Measurements from ENCODE around the gene TLE6.
A peak's percentile ranks its signal among the peaks of the same experiment; 100 is the strongest.
"Not testable (repeated sequence)": the region's sequence is repeated elsewhere in the genome, so short reads cannot be mapped to it uniquely, and the experiment has no call there.

Gene TLE6

DNA sequence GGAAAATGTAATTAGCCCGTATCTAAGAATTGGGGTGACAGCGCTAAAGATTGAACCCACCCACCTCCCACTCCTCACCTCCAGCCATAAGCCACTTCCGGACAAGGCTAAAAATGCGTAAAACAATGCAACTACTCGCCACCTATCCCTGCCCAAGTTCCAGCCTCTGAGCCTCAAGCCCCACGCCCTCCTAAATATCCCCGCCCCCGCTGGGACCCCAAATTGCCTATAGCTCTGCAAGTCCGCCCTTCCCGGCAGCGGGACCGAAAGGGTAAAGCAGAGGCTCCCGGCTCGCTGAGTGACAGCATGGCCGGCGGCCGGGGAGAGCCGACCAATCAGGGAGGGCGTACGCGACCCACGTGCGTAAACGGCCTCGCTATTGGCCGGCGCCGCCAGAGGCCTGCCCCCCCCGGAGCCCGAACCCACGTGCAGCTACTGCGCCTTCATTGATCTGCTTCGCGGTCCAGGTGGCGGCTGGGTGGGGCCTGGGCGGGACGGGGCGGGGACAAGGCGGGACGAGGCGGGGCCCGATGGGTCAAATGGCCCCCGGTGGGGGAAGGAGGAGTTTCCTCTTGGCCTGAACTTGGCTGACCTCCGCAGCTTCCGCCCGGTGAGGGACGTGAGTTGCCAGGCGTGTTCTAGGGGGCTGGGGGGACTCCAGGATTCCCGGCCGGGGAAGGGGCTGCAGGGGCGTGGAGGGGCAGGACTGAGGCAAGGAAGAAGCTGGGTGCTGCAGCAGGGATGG lies at the start of gene TLE6:
TSS of gene TLE6 (plus strand) at position 564 of the 745 bp plus-strand sequence. CDS start 670 bp downstream, outside the sequence.
- peak; percentile 96 for DNase-seq

DNA sequence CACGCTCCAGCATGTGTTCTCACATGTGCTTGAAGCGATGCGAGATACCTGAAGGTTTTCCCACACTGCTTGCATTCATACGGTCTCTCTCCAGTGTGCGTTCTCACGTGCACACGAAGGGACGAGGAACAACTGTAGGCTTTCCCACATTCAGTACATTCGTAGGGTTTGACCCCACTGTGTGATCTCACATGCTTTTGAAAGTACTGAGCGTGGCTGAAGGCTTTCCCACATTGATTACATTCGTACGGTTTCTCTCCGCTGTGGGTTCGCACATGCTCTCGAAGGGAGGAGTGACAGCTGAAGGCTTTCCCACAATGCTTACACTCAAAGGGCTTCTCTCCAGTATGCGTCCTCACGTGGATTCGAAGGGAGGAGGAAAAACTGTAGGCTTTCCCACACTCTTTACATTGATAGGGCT lies 43.9 kb upstream of the TLE6 start:
- DNase-seq = no peak

DNA sequence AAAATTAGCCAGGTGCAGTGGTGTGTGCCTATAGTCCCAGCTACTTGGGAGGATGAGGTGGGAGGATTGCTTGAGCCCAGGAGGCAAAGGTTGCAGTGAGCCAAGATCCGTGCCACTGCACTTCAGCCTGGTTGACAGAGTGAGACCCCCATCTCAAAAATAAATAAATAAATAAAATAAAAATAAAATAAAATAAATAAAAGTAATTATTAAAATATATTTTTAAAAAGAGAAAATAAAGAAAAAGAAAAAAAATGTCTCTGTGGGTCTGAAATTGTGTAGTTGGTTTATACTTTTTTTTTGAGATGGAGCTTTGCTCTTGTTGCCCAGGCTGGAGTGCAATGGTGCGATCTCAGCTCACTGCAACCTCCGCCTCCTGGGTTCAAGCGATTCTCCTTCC lies 41.5 kb upstream of the TLE6 start:
- not testable (repeated sequence) for DNase-seq

DNA sequence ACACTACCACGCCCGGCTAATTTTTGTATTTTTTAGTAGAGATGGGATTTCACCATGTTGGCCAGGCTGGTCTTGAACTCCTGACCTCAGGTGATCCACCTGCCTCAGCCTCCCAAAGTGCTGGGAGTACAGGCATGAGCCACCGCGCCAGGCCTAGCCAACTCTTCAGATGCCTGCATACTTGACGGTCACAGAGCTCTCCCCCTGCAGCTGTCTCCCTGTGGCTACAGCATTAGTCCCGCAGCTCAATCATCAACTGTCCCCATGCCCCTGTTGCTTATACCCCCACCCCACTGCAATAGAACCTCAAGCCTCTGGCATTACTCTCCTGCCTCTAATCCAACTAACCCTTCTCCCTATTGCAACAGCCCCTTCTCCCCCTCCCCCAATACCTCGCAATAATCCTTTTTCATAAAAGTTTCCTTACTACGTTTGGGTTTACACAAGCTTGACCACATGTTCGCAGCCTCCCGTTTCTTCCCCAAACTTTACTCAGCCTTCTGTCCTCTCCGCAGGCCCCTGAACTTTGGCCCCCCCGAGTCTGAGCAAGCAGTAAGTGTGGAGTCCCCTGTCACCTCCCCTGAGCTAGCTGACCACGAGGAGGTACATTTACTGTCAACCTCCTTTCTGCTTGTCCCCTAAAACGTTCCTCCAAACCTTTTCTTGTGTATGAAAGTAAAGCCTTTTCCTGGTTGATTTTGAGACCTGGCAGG lies 34.3 kb upstream of the TLE6 start:
- no peak for DNase-seq

DNA sequence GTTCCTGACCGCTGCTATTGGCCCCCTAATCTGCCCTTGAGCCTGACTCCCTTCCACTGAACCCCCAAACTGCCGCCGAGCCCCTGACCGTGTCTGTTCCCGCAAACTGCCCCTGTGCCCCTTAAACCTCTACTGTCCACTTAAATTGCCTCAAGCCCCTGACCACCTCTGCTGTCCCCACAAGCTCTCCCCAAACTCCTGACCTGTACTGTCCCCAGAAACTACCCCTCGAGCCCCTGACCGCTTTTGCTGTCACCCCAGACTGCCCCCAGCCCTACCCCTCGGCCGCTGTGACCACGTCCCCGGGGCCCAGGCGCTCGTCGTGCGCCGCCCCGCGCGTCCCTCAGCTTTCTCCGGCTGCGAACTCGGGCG lies 33.0 kb upstream of the TLE6 start:
- no peak for DNase-seq

DNA sequence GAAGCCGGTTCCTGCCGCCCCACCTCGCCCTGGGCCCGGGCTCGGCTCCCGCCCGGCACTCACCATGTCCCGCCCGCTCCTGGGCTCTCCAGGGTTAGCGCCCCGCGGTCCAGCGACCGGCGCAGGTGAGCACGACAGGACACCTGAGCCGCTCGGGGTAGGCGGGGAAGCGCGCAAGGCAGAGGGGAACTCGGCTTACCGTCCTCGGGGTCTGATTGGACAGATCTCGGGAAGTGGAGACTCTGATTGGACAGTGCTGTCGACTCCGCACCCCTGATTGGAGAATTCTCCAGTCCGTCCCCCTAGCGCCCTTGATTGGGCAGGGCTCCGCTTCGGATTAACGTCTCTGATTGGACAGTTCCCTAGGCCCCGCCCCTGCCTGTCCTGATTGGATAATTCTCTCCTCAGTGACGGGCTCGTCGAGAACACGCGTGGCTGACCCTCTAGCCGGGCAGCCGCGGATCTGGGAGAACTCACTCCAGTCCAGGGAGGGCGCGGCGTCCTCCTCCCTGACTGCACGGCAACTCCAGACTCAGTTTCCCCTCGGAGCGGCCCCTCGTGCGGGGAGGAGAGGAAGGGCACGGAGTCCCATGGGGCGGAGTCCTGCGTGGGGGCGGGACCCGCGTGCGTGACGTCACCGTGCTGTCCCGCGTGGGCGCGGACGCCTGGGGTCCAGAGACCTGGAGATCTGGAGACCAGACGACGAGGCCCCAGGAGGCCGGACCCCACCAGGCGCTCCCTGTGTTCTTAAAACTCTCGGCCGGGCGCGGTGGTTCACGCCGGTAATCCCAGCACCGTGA lies 32.4 kb upstream of the TLE6 start, which contains the start of gene ZNF77:
TSS of gene ZNF77 (minus strand) at position 197 of the 800 bp plus-strand sequence. CDS start at position 66, 131 bp downstream.
- DNase-seq = peak; percentile 99

DNA sequence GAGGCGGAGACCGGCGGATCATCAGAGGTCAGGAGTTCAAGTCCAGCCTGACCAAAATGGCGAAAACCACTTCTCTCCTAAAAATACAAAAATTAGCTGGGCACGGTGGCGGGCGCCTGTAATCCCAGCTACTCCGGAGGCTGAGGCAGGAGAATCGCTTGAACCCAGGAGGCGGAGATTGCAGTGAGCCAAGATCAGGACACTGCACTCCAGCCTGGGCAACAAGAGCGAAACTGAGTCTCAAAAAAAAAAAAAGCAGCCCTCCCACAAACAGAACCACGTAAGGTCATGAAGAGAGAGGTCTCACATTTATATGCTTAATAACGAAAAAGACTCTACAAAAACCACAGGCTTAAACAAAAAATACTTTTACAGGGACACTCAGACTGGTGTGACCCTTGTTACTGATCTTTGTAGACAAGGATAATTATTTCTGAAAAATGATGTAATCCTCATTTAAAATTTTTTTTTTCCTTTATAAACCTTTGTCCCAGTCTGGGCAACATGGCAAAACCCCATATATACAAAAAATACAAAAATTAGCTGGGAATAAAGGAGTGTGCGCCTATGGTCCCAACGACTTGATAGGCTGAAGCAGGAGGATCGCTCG lies 31.7 kb upstream of the TLE6 start:
- DNase-seq = no peak

DNA sequence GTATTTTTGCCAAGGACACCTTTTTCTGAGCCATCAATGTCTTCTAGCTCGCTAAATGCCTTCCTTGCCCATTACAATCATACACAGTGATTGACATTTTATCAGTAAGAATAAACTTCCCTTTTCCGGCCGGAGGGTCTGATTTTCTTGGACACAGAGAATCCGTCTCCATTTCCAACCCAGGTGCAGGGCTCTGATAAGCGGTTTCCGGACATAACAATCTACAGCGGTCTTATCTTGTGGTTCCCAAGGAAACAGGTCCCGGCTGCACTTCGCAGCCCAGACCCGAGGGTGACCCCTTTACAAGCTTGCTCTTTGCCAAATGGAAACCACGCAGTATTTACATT lies 27.5 kb upstream of the TLE6 start:
- DNase-seq = no peak

DNA sequence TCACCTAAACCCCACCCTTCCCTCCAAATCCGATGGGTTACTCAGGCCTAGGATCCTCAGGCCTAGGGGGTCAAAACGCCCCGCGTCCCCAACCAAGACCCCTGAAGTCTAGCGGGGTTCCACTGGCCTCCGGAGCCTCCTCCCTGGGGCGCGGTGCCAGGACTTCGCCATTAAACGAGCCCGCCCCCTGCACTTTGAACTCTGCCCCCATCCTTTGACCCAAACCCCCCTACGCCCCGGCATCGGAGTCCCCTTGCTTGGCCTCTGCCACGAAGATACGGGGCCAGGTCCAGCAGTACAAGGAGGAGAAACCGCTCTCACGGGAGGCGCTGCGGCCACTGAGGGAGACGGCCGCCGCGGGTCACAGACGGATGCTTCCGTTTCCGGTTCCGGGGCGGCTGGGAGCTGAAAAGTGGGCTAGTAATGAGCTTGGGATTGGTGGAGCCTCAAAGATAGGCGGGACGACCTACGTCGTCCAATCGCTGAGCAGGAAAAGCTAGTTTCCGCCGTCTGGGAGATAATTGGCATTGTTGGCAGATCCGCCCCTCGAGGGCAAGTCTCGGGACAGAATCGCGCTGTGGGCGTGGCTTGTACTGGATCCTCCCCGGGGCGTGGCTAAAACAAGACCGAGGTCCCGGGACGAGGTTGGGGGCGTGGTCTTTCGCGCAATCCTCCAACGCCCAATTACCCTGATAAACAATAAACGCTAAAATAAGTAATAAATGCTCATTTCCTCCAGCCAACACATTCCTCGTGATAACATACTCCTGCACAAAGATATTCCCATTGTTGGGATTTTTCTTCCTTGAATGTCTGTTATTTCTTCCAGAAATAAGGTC lies 26.9 kb upstream of the TLE6 start:
- DNase-seq = peak; percentile 100

DNA sequence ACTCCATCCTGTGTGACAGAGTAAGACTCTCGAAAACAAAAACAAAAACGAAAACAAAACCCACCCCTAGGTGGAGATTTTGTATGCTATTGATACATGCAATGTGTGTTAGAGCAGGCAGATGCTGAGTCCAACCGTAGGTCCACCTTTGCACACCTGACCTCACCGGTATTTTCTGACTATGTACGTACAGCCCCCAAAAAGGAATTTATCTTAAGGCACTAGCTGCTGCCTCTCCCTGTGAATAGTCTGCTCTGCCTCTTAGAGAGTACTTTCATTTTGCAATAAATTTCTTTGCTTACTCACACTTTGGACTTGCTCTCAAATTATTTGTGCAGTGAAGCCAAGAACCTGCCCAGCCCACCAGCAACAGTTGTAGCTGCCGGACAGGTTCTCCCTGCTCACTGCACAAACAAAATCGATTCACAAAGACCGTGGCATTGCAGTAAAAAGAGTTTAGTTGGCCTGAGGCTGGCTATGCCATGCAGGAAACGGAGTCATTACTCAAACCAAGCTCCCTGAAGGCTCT lies 24.3 kb upstream of the TLE6 start:
- DNase-seq = no peak

DNA sequence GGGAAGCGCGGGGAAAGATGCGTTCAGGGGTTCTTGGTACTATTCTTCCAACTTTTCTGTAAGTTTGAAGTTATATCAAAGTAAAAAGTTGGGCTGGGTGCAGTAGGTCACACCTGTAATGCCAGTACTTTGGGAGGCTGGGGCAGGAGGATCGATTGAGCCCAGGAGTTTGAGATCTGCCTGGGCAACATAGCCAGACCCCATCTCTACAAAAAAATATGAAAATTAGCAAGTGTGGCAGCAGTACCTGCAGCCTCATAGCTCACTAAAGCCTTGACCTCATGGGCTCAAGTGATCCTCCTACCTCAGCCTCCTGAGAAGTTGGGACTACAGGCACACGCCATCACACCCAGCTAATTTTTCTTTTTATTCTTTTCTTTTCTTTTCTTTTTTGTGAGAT lies 20.2 kb upstream of the TLE6 start:
- no peak for DNase-seq

DNA sequence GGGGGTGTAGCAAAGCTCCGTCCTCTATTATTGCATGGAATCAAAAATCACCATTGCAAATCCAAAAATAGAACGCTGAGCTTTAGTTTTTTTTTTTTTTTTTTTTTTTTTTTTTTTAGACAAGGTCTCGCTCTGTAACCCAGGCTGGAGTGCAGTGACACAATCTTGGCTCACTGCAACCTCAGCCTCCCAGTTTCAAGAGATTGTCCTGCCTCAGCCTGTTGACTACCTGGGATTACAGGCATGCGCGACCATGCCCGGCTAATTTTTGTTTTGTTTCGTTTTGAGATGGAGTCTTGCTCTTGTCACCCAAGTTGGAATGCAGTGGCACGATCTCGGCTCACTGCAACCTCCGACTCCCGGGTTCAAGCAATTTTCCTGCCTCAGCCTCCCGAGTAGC lies 17.2 kb upstream of the TLE6 start:
- DNase-seq = no peak

DNA sequence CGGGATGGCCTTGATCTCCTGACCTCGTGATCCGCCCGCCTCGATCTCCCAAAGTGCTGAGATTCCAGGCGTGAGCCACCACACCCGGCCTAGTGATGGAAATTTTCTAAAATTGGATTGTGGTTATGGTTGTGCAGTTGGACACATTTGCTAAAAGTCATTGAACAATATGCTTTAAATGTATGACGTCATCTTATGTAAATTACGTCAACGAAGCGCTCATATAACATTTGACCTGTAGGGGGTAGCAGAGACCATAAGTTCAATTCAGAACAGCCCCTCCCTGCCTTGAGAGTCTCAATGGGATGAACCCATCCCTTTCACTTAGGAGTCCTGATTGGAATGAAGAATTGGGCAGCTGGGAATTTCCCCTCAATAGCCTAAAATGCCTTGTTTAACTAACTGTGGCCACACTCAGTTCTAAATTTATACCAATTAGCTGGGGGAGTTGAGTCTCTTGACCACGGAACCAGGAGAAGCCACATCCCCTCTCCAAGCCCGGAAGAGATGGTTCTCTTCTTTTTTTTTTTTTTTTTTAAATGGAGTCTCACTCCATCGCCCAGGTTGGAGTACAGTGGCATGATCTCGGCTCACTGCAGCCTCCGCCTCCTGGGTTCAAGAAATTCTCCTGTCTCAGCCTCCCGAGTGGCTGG lies 15.2 kb upstream of the TLE6 start:
- DNase-seq = peak; percentile 16

DNA sequence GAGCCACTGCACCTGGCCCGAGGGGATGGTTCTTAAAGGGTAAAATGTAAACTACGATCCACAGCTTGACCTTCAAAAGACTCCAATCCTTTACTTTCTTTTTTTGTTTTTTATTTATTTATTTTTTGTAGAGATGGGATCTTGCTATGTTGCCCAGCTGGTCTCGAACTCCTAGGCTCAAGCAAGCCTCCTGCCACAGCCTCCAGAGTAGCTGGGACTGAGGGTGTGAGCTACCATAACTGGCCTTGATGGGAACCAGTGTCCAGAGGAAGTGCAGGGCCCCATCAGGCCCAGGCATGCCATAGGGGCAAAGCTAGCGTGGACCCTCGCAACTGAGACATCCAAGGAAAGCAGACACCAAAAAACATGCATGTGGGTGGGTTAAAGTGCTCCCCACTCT lies 14.2 kb upstream of the TLE6 start:
- DNase-seq = no peak

DNA sequence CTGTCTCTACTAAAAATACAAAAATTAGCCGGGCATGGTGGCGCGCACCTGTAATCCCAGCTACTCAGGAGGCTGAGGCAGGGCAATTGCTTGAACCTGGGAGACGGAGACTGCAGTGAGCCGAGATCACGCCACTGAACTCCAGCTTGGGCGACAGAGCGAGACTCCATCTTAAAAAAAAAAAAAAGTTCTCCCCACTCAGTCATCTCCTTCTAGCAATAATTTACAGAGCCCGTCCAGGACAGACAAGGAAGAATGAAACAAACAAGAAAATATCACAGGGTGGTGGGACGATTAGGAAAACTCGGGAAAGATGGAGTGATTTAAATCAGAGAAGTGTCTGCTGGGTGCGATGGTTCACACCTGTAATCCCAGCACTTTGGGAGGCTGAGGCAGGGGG lies 13.7 kb upstream of the TLE6 start:
- not testable (repeated sequence) for DNase-seq

DNA sequence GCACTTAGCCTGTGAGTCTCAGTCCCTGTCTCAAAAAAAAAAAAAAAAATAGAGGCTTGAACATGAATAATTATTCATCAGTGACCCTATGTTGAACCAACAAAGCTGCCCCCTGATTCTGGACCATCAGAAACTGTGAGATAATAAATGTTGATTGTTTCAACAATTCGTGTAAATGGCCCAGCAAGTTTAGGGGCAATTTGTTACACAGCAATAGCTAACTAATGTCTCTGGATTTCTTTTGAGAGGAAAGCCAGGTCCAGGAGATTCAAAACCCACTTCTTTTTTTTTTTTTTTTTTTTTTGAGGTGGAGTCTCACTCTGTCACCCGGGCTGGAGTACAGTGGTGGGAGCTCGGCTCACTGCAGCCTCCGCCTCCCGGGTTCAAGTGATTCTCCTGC lies 12.5 kb upstream of the TLE6 start:
- no peak for DNase-seq

DNA sequence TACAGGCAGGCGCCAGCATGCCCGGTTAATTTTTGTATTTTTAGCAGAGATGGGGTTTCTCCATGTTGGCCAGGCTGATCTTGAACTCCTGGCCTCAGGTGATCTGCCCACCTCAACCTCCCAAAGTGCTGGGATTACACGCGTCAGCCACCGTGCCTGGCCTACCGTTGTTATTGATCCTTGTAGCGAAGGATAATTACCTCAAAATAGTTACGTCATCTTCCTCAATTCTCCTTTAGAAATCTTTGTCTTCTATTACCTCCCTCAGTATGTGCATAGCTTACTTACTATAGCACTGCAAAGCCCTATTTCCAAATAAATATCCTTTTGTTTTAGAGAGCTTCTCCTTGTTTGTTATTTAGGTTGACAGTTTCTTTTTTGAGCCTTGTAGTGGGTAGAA lies 9.4 kb upstream of the TLE6 start:
- no peak for DNase-seq

DNA sequence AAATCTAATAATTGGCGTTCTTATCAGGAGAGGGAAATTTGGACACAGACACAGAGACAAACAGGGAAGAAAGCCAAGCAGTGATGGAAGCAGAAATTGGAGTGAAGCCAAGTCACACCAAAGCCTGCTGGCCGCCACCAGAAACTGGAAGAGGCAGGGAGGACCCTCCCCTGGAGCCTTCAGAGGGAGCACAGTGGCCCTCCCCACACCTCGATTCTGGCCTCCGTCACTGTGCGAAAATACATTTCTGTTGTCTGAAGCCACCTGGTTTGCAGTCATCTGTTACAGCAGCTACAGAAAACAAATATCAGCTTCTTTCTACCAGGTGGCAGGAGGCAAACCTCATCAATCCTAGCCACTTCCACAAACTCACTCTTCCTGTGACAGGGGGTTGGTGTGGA lies 8.3 kb upstream of the TLE6 start:
- DNase-seq = no peak

DNA sequence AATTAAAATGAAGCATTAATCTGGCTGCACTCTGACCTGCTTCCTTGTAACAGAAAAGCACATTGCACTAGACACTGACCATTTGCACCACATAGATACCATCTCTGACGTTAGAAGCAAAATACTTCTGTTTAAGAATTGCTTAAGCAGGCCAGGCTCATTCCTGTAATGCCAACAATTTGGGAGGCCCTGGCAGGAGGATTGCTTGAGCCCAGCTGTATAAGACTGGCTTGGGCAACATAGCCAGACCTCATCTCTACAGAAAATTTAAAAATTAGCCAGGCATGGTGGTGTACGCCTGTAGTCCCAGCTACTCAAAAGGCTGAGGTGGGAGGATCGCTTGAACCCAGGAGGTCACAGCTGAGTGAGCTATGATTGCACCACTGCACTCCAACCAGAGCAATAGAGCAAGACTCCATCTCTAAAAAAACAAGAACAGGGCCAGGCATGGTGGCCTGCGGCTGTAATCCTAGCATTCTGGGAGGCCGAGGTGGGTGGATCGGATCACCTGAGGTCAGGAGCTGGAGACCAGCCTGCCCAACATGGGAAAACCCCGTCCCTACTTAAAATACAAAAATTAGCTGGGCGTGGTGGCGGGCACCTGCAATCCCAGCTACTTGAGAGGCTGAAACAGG lies 7.0 kb upstream of the TLE6 start:
- DNase-seq = no peak

DNA sequence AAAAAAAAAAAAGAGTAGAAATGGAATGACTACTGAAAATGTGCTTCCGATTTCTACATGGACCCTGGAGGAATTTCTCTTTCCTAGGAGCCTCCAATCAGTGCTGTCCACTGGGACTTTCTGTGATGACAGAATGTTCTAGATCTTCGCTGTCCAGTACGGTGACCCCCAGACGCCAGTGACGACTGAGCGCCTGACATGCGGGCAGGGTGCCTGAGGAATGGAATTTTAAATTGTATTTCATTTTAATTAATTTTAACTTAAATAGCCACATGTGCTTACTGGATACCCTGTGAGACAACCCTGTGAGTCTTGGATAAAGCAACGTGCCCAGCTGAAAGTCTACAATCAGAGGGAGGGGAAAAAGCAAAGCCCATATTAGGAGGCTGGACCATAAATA lies 4.1 kb upstream of the TLE6 start:
- DNase-seq = no peak
